Urothelium cell line (cell line): ENCODE results near the gene ELFN1.

Source experiments
- DNase-seq: peaks from one replicate; pipeline ENCODE4 v3.0.0; 2011; ENCODE audit warnings: low spot score, mixed read lengths
- FAIRE-seq: peaks from 2 replicates; lab custom pipeline; 2011; peaks lifted over from hg19 to GRCh38; lab: Jason Lieb, UNC

ELFN1 gene

GRCh38 chr7:1692515-1693418 is 22.7 kb downstream of the ELFN1 start:
- FAIRE-seq (no peak), DNase-seq (no peak)

GRCh38 chr7:1693419-1693990 is 23.4 kb downstream of the ELFN1 start:
- FAIRE-seq (peak; percentile 99), DNase-seq (no peak)

DNA sequence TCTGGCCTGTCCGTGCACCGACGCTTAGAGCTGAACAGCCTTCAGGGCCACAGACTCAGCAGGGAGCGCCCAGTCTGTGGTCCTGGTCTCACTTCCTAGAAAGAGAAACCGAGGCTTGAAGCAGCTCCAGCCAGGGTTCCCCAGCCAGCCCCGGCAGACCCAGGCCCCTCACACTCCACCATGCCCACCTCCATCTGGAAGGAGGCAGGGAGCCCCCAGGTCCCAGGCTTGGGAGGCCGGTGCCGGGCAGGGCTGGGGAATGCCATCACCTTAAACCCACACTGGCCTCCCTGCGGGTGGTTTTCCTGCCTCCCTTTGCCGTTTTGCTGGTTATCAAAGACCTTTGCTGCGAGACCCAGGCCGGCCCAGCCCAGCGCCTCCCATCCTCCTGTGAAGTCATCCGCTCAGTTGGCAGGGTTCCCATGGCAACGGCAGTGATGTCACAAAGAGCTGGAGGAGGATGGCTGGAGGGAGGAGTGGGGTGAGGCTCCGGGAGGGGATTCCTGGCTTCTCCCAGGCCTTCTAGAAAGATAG is 24.0 kb downstream of the ELFN1 start:
- no peak for DNase-seq
- FAIRE-seq, result peak; percentile 46

DNA sequence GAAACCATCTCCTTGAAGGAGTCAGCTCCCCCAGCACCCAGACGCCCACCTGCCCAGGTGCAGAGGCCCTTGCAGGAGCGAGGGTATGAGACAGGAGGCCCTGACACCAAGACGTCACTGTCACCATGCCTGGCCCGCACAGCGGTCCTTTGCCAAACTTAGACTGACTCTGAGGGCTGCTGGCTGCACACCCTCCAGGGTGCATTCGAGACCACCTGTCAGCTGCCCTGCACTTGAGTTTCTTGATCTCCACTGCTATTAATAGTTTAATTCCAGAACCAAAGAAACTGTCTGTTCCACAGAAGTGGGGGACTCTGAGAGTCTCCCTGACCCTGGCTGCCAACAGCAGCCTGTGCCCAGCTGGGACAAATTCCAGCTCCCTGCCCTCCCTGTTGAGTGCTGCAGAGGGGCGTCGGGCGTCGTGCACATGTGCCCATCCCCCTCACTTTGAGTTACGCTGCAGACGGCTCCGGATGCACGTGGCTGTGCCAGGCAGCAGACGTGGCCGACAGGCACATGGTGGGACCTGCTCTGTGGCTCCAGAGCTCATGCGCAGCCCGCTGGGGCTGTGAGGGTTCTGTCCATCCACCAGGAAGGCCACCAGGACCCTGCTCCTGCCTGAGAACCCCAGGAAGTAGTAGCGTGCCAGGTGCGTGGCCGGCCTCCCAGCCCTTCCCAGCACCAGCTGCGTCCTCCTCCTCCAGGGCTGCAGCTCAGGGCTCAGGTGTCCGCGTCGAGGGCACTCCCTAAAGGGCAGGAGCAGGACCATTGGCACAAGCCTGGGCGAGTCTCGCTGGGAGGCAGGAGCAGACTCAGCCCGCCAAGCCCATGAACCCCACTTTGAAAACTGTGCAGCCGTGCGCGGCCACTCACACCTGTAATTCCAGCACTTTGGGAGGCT is 24.8 kb downstream of the ELFN1 start:
- FAIRE-seq (peak; percentile 94), DNase-seq (no peak)

DNA sequence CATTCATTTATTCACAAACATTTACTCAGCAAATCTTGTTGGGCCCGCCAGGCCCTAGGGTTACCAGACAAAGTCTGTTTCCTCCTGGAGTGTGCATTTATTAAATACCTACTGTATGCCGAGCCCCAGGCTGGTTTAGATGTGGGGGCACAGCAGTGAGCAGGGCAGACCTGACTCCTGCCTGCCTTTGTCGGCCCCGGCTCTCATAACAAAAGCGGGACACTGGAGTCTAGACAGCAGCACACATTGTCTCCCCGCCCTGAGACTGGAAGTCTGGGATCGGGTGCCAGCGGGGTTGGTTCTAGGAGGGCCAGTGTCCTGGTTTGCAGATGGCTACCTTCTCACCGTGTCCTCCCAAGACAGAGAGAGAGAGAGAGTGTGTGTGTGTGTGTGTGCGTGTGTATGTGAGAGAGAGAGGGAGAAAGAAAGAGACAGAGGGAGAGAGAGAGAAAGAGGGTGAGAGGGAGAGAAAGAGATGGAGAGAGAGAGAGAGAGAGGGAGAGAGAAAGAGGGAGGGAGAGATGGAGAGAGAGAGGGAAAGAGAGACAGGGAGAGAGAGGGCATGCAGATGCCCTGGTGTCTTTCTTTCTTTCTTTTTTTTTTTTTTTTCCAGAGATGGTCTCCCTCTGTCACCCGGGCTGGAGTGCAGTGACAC is 25.9 kb downstream of the ELFN1 start:
- DNase-seq, result no peak
- no peak for FAIRE-seq

GRCh38 chr7:1696671-1697498 is 26.8 kb downstream of the ELFN1 start:
- no peak for DNase-seq

DNA sequence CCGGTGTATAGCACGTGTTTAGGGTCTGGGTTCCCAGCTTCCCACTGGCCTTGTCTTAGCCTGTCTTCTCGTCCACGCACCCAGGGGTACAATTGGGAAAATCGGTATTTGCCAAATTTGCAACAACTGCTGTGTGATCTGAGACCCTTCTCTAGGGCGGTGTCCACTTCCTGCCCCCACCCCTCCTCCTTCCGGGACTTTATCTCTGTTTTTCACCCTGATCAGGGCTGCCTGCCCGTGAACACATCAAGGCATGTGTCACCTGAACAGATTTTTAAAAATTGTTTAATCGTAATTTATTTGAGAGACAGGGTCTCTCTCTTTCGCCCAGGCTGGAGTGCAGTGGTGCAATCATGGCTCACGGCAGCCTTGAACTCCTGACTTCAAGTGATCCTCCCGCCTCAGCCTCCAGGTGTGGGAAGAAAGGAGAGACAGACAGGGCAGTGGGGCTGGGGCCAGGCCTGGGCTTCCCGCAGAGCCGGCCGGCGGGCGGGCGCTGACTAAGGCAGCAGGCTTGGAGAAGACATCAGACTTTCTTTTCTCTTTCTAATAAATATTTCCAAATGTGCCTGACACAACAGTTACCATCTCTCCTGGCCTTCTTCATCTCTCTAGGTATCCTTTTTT is 27.5 kb downstream of the ELFN1 start:
- FAIRE-seq, result peak; percentile 82
- no peak for DNase-seq

More at GRCh38 chr7:1696671-1697498, 26.8 kb downstream of the ELFN1 start:
- FAIRE-seq, result peak; percentile 72

DNA sequence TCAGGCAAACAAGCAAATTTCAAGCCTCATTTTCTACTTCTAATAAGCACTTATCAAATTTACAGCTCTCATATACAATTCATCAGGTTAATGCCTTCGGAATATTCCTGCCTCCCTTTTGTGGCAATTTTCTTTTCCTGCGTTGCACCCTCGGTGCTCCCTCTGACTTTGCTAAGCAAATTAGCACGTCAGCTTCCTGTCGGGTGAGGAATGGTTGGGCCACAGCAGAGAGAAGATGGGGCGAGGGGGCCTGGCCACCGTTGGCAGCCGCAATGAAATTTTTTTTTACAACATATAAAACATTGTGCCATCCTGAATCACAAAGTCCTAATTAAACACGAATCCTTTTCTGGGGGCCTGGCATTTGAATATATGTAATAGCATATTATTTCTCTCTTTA is 28.1 kb downstream of the ELFN1 start:
- DNase-seq, result no peak
- no peak for FAIRE-seq

DNA sequence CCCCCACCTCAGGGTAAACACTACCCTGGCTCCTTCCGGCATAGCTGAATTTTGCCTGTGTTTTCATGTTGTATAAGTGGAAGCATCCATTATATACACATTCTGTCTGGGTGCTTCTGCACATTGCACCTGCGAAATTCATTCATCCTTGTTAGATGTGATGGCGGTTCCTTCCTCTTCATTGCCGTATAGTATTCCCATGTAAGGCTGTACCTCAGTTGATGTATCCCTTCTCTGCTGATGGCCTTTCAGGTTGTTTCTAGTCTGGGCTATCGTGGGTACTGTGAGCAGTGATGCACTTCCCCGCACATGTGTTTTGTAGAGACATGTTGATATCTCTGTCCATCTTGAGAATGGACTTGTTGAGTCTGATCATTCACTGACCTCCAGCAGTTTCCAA is 28.9 kb downstream of the ELFN1 start:
- FAIRE-seq (peak; percentile 96), DNase-seq (no peak)

DNA sequence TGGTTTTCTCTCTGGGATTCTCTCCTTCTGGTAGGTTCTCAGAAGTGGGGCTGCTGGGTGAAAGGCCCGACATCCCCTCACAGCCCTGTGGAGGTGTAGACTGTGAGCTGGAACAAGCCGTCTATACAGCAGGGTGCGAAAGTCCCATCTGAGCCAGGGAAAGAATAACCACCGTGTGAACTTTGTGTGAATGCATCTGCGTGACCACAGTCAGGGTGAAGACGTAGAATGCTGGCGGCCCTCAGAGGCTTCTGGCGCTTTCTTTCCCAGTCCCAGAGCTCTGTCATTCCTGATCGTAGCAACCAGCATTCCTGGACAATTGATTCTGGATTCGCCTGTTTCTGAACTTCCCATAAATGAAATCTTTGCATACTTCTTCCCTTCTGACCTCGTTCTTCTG is 30.0 kb downstream of the ELFN1 start:
- DNase-seq, result no peak
- peak; percentile 46 for FAIRE-seq

DNA sequence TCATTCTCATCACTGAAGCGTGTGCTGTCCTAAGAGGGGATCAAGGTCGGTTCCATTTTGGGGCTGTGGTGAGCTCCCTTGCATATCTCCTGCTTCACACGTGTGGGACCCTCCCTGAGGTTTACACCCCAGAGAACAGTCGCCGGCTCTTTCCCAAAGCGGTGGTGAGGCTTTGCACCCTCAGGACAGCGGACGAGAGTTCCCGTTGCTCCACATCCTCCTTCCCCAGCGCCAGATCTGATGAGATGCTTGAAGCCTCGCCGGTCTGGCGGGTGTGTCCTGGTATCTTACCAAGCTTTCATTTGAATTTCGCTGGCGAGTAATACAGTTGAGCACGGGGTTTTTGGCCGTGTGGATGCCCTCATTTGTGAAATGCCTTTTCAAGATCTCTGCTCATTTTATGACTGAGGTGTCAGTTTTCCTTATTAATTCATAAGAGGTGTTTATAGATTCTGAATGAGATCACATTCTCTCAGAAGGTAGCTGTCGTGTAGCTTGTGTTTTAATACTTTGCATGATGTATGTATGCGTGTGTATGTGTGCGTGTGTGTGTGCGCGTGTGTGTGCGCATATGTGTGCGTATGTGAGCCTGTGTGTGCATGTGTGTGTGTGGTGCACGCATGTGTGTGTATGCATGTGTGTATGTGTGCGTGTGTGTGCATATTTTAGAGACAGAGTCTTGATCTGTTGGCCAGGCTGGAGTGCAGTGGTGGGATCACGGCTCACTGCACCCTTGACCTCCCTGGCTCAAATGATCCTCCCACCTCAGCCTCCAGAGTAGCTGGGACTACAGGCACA is 30.7 kb downstream of the ELFN1 start:
- DNase-seq, result no peak
- FAIRE-seq, result peak; percentile 99

- no peak for FAIRE-seq
These were observed 32.6 kb downstream of the ELFN1 start for GRCh38 chr7:1702652-1703051.

GRCh38 chr7:1703441-1703840 is 33.4 kb downstream of the ELFN1 start:
- FAIRE-seq (peak; percentile 5), DNase-seq (no peak)

More at GRCh38 chr7:1702652-1703051, 32.6 kb downstream of the ELFN1 start:
- no peak for DNase-seq

- DNase-seq (no peak), FAIRE-seq (peak; percentile 96)
These were observed 34.1 kb downstream of the ELFN1 start for GRCh38 chr7:1703871-1704810.

DNA sequence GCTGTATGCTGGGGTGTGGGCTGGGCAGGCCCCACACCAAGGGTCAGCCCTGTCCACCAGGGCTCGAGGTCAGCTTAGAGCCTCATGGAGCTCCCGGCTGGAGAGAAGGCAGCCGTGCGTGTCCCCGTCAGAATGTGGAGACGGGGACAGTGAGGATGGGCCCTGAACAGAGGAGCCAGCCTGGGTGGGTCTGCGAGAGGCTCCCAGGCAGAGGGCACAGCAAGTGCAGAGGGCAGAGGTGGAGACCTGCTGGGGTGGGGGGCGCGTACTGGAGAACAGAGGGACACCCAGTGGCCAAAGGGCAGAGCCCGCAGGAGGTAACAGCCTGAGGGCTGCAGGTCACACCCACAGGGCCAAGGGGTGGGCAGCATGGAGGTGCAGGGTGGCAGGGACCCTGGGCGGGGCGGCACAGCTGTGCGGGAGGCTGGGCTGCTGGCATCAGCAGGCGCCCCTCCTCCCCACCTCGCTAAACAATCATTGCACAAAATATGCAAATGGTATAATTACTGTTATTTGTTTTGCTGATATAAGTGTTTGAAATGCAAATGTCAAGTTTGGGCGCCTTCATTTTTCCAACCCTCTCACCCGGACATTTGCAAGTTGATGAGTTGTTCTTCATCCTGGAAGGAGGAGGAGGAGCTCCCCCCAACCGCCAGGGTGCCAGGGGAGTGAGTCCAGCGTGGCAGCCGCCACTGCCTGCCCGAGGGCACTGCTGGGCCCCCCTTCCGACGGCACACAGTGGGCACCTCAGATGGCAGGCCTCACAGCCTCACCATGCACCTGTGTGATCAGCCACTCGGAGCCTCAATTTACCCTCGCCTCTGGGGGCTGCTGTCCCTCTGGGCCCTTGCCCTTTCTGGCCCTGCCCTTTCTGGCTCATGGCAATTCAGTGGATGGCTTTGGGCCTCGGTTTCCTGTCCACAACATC is 35.0 kb downstream of the ELFN1 start:
- FAIRE-seq (peak; percentile 48), DNase-seq (no peak)

DNA sequence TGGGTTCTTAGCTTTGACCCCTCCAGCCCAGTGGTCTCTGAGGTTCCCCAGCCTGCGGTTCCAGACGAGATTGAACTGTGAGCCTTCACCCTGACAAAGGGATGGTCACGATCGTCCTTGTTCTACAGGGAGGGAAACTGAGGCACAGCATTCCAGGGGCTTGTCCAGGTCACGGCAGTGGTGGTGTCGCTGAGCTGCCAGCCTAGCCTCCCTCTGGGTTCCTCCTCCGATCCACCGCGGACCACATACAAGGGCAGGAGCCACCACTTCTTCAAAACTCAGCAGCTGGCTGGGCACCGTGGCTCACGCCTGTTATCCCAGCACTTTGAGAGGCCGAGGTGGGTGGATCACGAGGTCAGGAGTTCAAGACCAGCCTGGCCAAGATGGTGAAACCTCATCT is 35.8 kb downstream of the ELFN1 start:
- peak; percentile 35 for FAIRE-seq

More for the DNA sequence above, 35.8 kb downstream of the ELFN1 start:
- no peak for DNase-seq
